SH-SY5Y (cell line): ENCODE measurements around the gene CLEC16A.

Experiments
- GATA2 ChIP-seq: IDR thresholded peaks from 2 replicates; pipeline ENCODE4 v1.6.1; 2011; ENCODE audit warnings: mild to moderate bottlenecking, low read depth, low read length
- GATA3 ChIP-seq: IDR thresholded peaks from 2 replicates; pipeline ENCODE4 v1.6.1; 2011; ENCODE audit warnings: low read depth, mild to moderate bottlenecking, low read length, moderate library complexity

DNA sequence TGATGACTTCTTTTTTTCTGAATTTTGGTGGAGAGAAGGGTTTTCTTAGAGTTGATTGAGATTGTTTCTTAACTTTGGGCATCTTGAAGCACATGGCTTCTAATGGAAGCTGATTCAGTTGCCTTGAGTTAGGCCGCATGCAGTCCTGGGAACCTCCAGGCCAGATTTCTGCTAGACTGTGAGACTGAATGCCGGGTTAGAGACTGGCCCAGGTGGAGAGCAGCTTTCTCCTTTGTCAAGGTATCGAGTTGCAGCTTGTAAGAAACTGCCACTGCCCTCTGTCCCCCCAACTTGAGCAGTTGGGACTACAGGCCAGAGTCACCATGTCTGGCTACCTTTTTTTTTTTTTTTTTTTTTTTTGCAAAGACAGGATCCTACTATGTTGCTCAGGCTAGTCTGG is 77.6 kb downstream of the CLEC16A start:
- TF ChIP-seq GATA3 (no peak), GATA2 (no peak)
